Activated CD8-positive, alpha-beta memory T cell treated with anti-CD3 and anti-CD28 coated beads, Interleukin-2, amount 50 U/mL, for 4 hours (primary cell): ENCODE measurements around the gene BEND2.

Experiments
- DNase-seq: peaks from one replicate; pipeline ENCODE4 v3.0.0-alpha.2; 2020

The BEND2 gene

GRCh38 chrX:18133605-18134004 lies 87.1 kb downstream of the BEND2 start:
- no peak for DNase-seq

- DNase-seq, result no peak
These were observed 91.0 kb downstream of the BEND2 start for GRCh38 chrX:18129690-18130089.

DNA sequence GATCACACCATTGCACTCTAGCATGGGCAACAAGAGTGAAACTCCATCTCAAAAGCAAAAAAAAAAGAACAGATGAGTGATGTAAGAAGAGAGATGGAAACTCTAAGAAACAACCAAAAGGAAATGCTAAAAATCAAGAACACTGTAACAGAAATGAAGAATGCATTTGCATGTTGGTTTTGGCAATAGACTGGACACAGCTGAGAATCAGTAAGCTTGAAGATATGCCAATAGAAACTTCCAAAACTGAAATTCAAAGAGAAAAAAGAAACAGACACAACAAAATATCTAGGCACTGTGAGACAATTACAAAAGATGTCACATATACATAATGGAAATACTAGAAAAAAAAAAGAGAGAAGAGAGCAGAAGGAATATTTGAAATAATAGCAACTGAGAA lies 93.7 kb downstream of the BEND2 start:
- DNase-seq, result no peak

- DNase-seq, result no peak
These were observed 100.8 kb downstream of the BEND2 start for GRCh38 chrX:18119856-18120255.
